ENCODE data around the gene TBC1D9B. TPM values are rescaled to one million over a fixed set of nuclear protein-coding genes. Genes with fewer than 3 reads are reported as not detected.

The TBC1D9B gene
- total and polyA plus RNA-seq, 2 experiments from 2014 or later, result 77.0 to 97.3 TPM

- Histone ChIP-seq H3K9me3 (ENCODE audit: low read depth) (peaks cover 25% of the 10 kb centered on the region), H3K9me2 (replicated peaks; ENCODE audit: insufficient read depth) (no peaks in the 10 kb centered on the region), H2AFZ (no peak overlapping the region), H3K36me3 (replicated peaks; ENCODE audit: insufficient read depth, low read depth) (peaks cover 5% of the 10 kb centered on the region), H3K79me2 (no peaks in the 10 kb centered on the region), H3K27ac (no peak overlapping the region), H4K20me1 (ENCODE audit: insufficient read depth, poor library complexity, severe bottlenecking) (no peaks in the 10 kb centered on the region), H3K4me1 (ENCODE audit: insufficient read depth) (no peaks in the 10 kb centered on the region), H3K4me3 (no peak overlapping the region), H3K4me2 (no peak overlapping the region), H3K27me3 (no peaks in the 10 kb centered on the region)
- 97% methylated on average over 3 of the region's 3 CpGs for WGBS (ENCODE audit: low lambda C conversion rate, missing lambda C conversion rate)
- DNase-seq (ENCODE audit: low spot score), result no peak
- no peak for TF ChIP-seq CTCF (IDR thresholded peaks at IDR 0.05; ENCODE audit: poor library complexity)
- no peak for TF ChIP-seq EZH2 (IDR thresholded peaks at IDR 0.05; ENCODE audit: borderline replicate concordance)
- no peak for TF ChIP-seq EZH2phosphoT487 (IDR thresholded peaks at IDR 0.05; ENCODE audit: low read depth, severe bottlenecking, unreplicated experiment)
Observed at GRCh38 chr5:179883163-179883562, 24.5 kb downstream of the TBC1D9B start.

GRCh38 chr5:179882338-179882737 is 25.4 kb downstream of the TBC1D9B start:
- DNase-seq (ENCODE audit: low spot score), result no peak
- TF ChIP-seq EZH2 (IDR thresholded peaks at IDR 0.05; ENCODE audit: borderline replicate concordance), result no peak
- TF ChIP-seq EZH2phosphoT487 (IDR thresholded peaks at IDR 0.05; ENCODE audit: low read depth, severe bottlenecking, unreplicated experiment), result no peak
- TF ChIP-seq CTCF (IDR thresholded peaks at IDR 0.05; ENCODE audit: poor library complexity), result no peak
- peaks cover 25% of the 10 kb centered on the region for H3K9me3 ChIP-seq (ENCODE audit: low read depth)
- no peak overlapping the region for H3K4me2 ChIP-seq
- no peak overlapping the region for H3K4me3 ChIP-seq
- H3K79me2 ChIP-seq, result no peaks in the 10 kb centered on the region
- H2AFZ ChIP-seq, result no peak overlapping the region
- peaks cover 5% of the 10 kb centered on the region for H3K36me3 ChIP-seq (replicated peaks; ENCODE audit: insufficient read depth, low read depth)
- no peaks in the 10 kb centered on the region for H3K27me3 ChIP-seq
- no peaks in the 10 kb centered on the region for H4K20me1 ChIP-seq (ENCODE audit: insufficient read depth, poor library complexity, severe bottlenecking)
- WGBS (ENCODE audit: low lambda C conversion rate, missing lambda C conversion rate), result 75% methylated on average over 4 of the region's 4 CpGs
- no peaks in the 10 kb centered on the region for H3K9me2 ChIP-seq (replicated peaks; ENCODE audit: insufficient read depth)
- H3K4me1 ChIP-seq (ENCODE audit: insufficient read depth), result no peaks in the 10 kb centered on the region
- H3K27ac ChIP-seq, result no peak overlapping the region

- Histone ChIP-seq H4K20me1 (ENCODE audit: insufficient read depth, poor library complexity, severe bottlenecking) (no peaks in the 10 kb centered on the region), H2AFZ (no peak overlapping the region), H3K36me3 (replicated peaks; ENCODE audit: insufficient read depth, low read depth) (peaks cover 5% of the 10 kb centered on the region), H3K4me2 (no peak overlapping the region), H3K27ac (no peak overlapping the region), H3K4me3 (no peak overlapping the region), H3K4me1 (ENCODE audit: insufficient read depth) (no peaks in the 10 kb centered on the region), H3K27me3 (no peaks in the 10 kb centered on the region), H3K9me2 (replicated peaks; ENCODE audit: insufficient read depth) (no peaks in the 10 kb centered on the region), H3K9me3 (ENCODE audit: low read depth) (peaks cover 25% of the 10 kb centered on the region), H3K79me2 (no peaks in the 10 kb centered on the region)
- DNase-seq (ENCODE audit: low spot score), result no peak
- TF ChIP-seq CTCF (IDR thresholded peaks at IDR 0.05; ENCODE audit: poor library complexity) (no peak), EZH2 (IDR thresholded peaks at IDR 0.05; ENCODE audit: borderline replicate concordance) (no peak), EZH2phosphoT487 (IDR thresholded peaks at IDR 0.05; ENCODE audit: low read depth, severe bottlenecking, unreplicated experiment) (no peak)
- WGBS (ENCODE audit: low lambda C conversion rate, missing lambda C conversion rate), result 98% methylated on average over 22 of the region's 25 CpGs
Observed at GRCh38 chr5:179880848-179881590, 26.7 kb downstream of the TBC1D9B start.

Measured in hepatocyte (in vitro differentiated cells).